GM12872 (cell line): ENCODE results near the gene HAL.

Source experiments
- CTCF ChIP-seq: IDR thresholded peaks from 3 replicates; pipeline ENCODE4 v1.5.1; 2011; ENCODE audit warnings: low read depth, mild to moderate bottlenecking, low read length, moderate library complexity; ENCODE audit not compliant: insufficient read depth

HAL gene

GRCh38 chr12:96036765-96037455, 40.8 kb upstream of the HAL start:
- no peak for TF ChIP-seq CTCF

- TF ChIP-seq CTCF: no peak
Measured at GRCh38 chr12:96035283-96036236, 39.4 kb upstream of the HAL start, which contains the start of gene LTA4H. Gene LTA4H (minus strand): TSS chr12:96035587. CDS start chr12:96035519, 68 bp downstream.

GRCh38 chr12:96034621-96035282, 38.6 kb upstream of the HAL start:
- TF ChIP-seq CTCF: no peak

GRCh38 chr12:96033549-96034389, 37.6 kb upstream of the HAL start:
- no peak for TF ChIP-seq CTCF

GRCh38 chr12:96029826-96030225, 33.7 kb upstream of the HAL start:
- TF ChIP-seq CTCF: no peak

- no peak for TF ChIP-seq CTCF
Measured at GRCh38 chr12:96028538-96028937, 32.4 kb upstream of the HAL start.
